HCT116 (cell line): ENCODE results near the gene LRRC3B. TPM values are rescaled to one million over a fixed set of nuclear protein-coding genes. Genes with fewer than 3 reads are reported as not detected.

ENCODE experiments used
- ATAC-seq: fragments of 200-7000 bp; cut with Tn5 transposase; 2 replicates; pipeline ENCODE4 v1.9.1; 2020; ENCODE audit warnings: mild to moderate bottlenecking, moderate library complexity
- BruUV-seq: library from RNA; stranded (reverse); fragments of 400-500 nt; replicated peaks from 2 replicates; lab custom pipeline; 2021; lab: Mats Ljungman, UMichigan
- CTCF ChIA-PET: fragments of 300-600 bp; sonication (Branson Sonifier 250); formaldehyde crosslinking; loops from one replicate; lab custom pipeline; 2021; ENCODE audit warnings: antibody characterized with exemption; lab: Charles Lee
- POLR2A ChIA-PET: fragments of 300-600, 350-600 bp; sonication (Branson Sonifier 250); formaldehyde crosslinking; loops from one replicate; lab custom pipeline; 2021; ENCODE audit warnings: antibody characterized with exemption; lab: Charles Lee
- RAD21 ChIA-PET, 2 experiments: fragments of 300-600 bp; sonication (Branson Sonifier 250); formaldehyde crosslinking; loops; one replicate each; lab custom pipeline; 2023; ENCODE audit warnings: low total read pairs in 2 of 2; ENCODE audit not compliant: uncharacterized antibody in 2 of 2, unreplicated experiment in 2 of 2, low non-redundant PET in 1 of 2; lab: Charles Lee
- DNase-seq: peaks from one replicate; pipeline ENCODE4 v3.0.0-alpha.2; 2010; ENCODE audit warnings: low read depth, low spot score
- H2AFZ ChIP-seq: fragments of 200-600 bp; shearing (Covaris generic), sonication (generic); 2 replicates; pipeline ENCODE4 v1.6.1; 2017; ENCODE audit warnings: low read depth, mixed run types, mixed read lengths, antibody characterized with exemption, low read length; ENCODE audit not compliant: poor library complexity, severe bottlenecking
- H3K27ac ChIP-seq: 2 replicates; pipeline ENCODE4 v1.5.1; 2012; ENCODE audit warnings: low read depth, low read length
- H3K27me3 ChIP-seq: fragments of 200-600 bp; sonication (generic); 2 replicates; pipeline ENCODE4 v1.6.1; 2016; ENCODE audit warnings: mixed run types, low read length, mixed read lengths; ENCODE audit not compliant: insufficient read depth
- H3K36me3 ChIP-seq, 2 experiments: fragments of 200-500 bp in 1 of 2; fragments of 200-600 bp in 1 of 2; sonication (Bioruptor generic) in 1 of 2; sonication (generic) in 1 of 2; 2 replicates each; pipeline versions ENCODE4 v1.5.1 to v1.6.1; 2014 to 2016; ENCODE audit warnings: low read length in 2 of 2, inconsistent platforms in 1 of 2, mixed read lengths in 1 of 2, mixed run types in 1 of 2; ENCODE audit not compliant: insufficient read depth in 2 of 2, control insufficient read depth in 1 of 2
- H3K4me1 ChIP-seq, 2 experiments: fragments of 200-600 bp in 1 of 2; sonication (generic) in 1 of 2; 2 replicates each; pipeline versions ENCODE4 v1.5.1 to v1.6.1; 2012 to 2017; ENCODE audit warnings: low read length in 2 of 2, inconsistent platforms in 1 of 2, mild to moderate bottlenecking in 1 of 2, mixed read lengths in 1 of 2, mixed run types in 1 of 2, moderate library complexity in 1 of 2; ENCODE audit not compliant: insufficient read depth in 2 of 2, control insufficient read depth in 1 of 2
- H3K4me2 ChIP-seq: fragments of 200-600 bp; sonication (generic); 2 replicates; pipeline ENCODE4 v1.6.1; 2017; ENCODE audit warnings: mixed run types, low read length, mixed read lengths
- H3K4me3 ChIP-seq, 2 experiments: fragments of 200-600 bp in 1 of 2; sonication (generic) in 1 of 2; replicated peaks in 1 of 2; 2 replicates each; pipeline ENCODE4 v1.5.1; 2011 to 2016; ENCODE audit warnings: low read length in 2 of 2, control low read depth in 1 of 2, low read depth in 1 of 2, mild to moderate bottlenecking in 1 of 2, mixed read lengths in 1 of 2, mixed run types in 1 of 2
- H3K79me2 ChIP-seq: fragments of 200-600 bp; sonication (generic); 2 replicates; pipeline ENCODE4 v1.6.1; 2017; ENCODE audit warnings: mild to moderate bottlenecking, mixed run types, low read length, moderate library complexity, mixed read lengths; ENCODE audit not compliant: insufficient read depth
- H3K9ac ChIP-seq: fragments of 200-600 bp; sonication (generic); 2 replicates; pipeline ENCODE4 v1.6.1; 2016; ENCODE audit warnings: low read length, mixed read lengths
- H3K9me2 ChIP-seq: fragments of 200-600 bp; sonication (generic), shearing (Covaris generic); 2 replicates; pipeline ENCODE4 v1.6.1; 2017; ENCODE audit warnings: mixed run types, mild to moderate bottlenecking, moderate library complexity; ENCODE audit not compliant: insufficient read depth
- H3K9me3 ChIP-seq, 2 experiments: fragments of 200-500 bp in 1 of 2; fragments of 200-600 bp in 1 of 2; sonication (Bioruptor generic) in 1 of 2; sonication (generic) in 1 of 2; 2 replicates each; pipeline ENCODE4 v1.6.1; 2014 to 2017; ENCODE audit warnings: low read length in 2 of 2, mixed read lengths in 2 of 2, inconsistent platforms in 1 of 2, low read depth in 1 of 2, mild to moderate bottlenecking in 1 of 2, mixed run types in 1 of 2, moderate library complexity in 1 of 2; ENCODE audit not compliant: control insufficient read depth in 1 of 2, insufficient read depth in 1 of 2
- H4K20me1 ChIP-seq: fragments of 200-600 bp; sonication (generic), shearing (Covaris generic); 2 replicates; pipeline ENCODE4 v1.6.1; 2017; ENCODE audit warnings: mixed run types, mild to moderate bottlenecking, moderate library complexity; ENCODE audit not compliant: insufficient read depth
- CBX3 ChIP-seq: IDR thresholded peaks from 2 replicates; pipeline ENCODE4 v1.6.1; 2012; ENCODE audit warnings: low read depth
- EGR1 ChIP-seq: IDR thresholded peaks from 2 replicates; pipeline ENCODE4 v1.6.1; 2012; ENCODE audit warnings: low read depth
- EZH2phosphoT487 ChIP-seq: fragments of 200-600 bp; IDR thresholded peaks from 2 replicates; pipeline ENCODE4 v1.6.1; 2018; ENCODE audit warnings: antibody characterized with exemption, borderline replicate concordance
- FOSL1 ChIP-seq: IDR thresholded peaks from 2 replicates; pipeline ENCODE4 v1.6.1; 2012; ENCODE audit warnings: low read depth
- JUND ChIP-seq: IDR thresholded peaks from 2 replicates; pipeline ENCODE4 v1.6.1; 2012
- POLR2A ChIP-seq: IDR thresholded peaks from 2 replicates; pipeline ENCODE4 v1.7.0; 2011; ENCODE audit warnings: borderline replicate concordance; ENCODE audit not compliant: insufficient read depth, insufficient read length; ENCODE audit errors: extremely low read depth
- POLR2AphosphoS5 ChIP-seq: IDR thresholded peaks from 2 replicates; pipeline ENCODE4 v1.6.1; 2011; ENCODE audit warnings: mild to moderate bottlenecking, low read depth, low read length, moderate library complexity
- RAD21 ChIP-seq: IDR thresholded peaks from 2 replicates; pipeline ENCODE4 v1.6.1; 2012; ENCODE audit warnings: low read depth, mild to moderate bottlenecking
- SP1 ChIP-seq: IDR thresholded peaks from 2 replicates; pipeline ENCODE4 v1.6.1; 2012; ENCODE audit warnings: low read depth
- SRF ChIP-seq: IDR thresholded peaks from 2 replicates; pipeline ENCODE4 v1.6.1; 2012; ENCODE audit warnings: low read depth
- ZBTB33 ChIP-seq: IDR thresholded peaks from 2 replicates; pipeline ENCODE4 v1.6.1; 2011; ENCODE audit warnings: mild to moderate bottlenecking, low read length, moderate library complexity; ENCODE audit not compliant: insufficient replicate concordance; ENCODE audit errors: extremely low read depth
- ZFX ChIP-seq: fragments of 450-650 bp; IDR thresholded peaks from 2 replicates; pipeline ENCODE4 v1.6.1; 2017
- ZNF274 ChIP-seq: fragments of 200-500 bp; sonication (Bioruptor generic); IDR thresholded peaks from 2 replicates; pipeline ENCODE4 v1.6.1; 2014; ENCODE audit warnings: mild to moderate bottlenecking, low read depth, low read length, inconsistent platforms
- intact Hi-C: fragments of 100-400 bp; cut with micrococcal nuclease; formaldehyde crosslinking; loops from 2 replicates; pipeline ENCODE4 v1.10.0; 2022
- total RNA-seq: library from RNA; stranded (reverse); gene quantifications from one replicate; pipeline ENCODE4 v1.2.1, GENCODE V29; 2021; ENCODE audit not compliant: unreplicated experiment
- TF ChIP-seq, protein P1 (sequence below), 3 experiments: fragments of 200-600 bp in 1 of 3; sonication (generic) in 1 of 3; IDR thresholded peaks in 2 of 3; conservative IDR thresholded peaks in 1 of 3; 2 replicates each; pipeline ENCODE4 v1.5.1; 2012 to 2017; ENCODE audit warnings: low read depth in 2 of 3, low read length in 2 of 3, antibody characterized with exemption in 1 of 3, borderline replicate concordance in 1 of 3, control low read depth in 1 of 3, mild to moderate bottlenecking in 1 of 3, mixed read lengths in 1 of 3, mixed run types in 1 of 3, moderate library complexity in 1 of 3; ENCODE audit not compliant: insufficient read depth in 1 of 3
- TF ChIP-seq, protein P2 (sequence below): IDR thresholded peaks from 2 replicates; pipeline ENCODE4 v1.6.1; 2012

LRRC3B gene
- total RNA-seq, 1 experiment from 2014 or later = not detected

DNA sequence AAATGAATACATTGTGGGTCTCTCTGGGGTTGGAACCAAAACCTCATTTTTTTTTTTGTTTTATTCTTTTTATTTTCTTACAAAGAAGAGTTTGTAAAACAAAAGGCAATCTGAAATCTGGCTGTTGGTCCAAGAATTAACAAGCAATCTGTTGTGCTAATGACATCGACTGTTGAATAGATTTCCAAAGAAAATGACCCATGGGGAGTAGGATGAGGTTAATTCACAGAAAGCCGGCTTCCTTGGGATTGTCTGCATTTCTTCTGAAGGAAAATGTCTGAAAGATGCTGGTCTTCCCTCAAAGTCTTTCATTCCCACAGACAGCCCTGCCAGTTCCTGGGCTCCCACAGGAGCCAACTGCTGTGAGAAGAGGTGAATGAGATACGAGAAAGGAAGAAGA is 92.9 kb downstream of the LRRC3B start:
- RAD21 ChIA-PET = no interaction called here
- no TSS peak for BruUV-seq
- TF ChIP-seq ZFX (no peak), POLR2A (no peak), ZBTB33 (no peak), FOSL1 (no peak), SP1 (no peak)
- TF ChIP-seq, all 23 proteins: peak for 0
- Histone ChIP-seq H3K27ac (no peak overlapping the region), H3K4me2 (no peak overlapping the region), H2AFZ (no peak overlapping the region), H3K4me1 (no peaks in the 10 kb centered on the region), H3K9me3 (no peaks in the 10 kb centered on the region; a peak in 1 of 4 replicates), H3K9me2 (no peaks in the 10 kb centered on the region), H3K4me3 (no peak overlapping the region), H4K20me1 (no peaks in the 10 kb centered on the region), H3K36me3 (no peaks in the 10 kb centered on the region), H3K9ac (no peak overlapping the region), H3K79me2 (no peaks in the 10 kb centered on the region), H3K27me3 (no peaks in the 10 kb centered on the region)
- ATAC-seq (no peak), DNase-seq (no peak)
- ChIA-PET POLR2A (no interaction called here), CTCF (no interaction called here)
- intact Hi-C loops = no loop called here

DNA sequence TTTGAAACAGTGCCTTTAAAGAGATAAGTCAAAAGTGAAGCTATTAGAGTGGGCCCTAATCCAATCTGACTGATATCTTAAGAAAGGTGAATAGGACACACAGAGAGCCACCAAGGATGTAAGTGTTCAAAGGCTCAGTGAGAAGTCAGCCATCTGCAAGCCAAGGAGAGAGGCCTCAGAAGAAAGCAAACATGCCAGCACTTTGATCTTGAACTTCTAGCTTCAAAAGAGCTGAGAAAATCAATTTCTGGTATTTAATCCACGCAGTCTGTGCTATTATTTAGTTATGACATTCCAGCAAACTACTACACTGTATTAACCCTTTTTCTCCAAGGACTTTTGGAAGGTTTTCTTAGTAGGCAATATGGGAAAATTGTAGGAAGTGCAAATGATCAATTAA is 95.7 kb downstream of the LRRC3B start:
- DNase-seq = no peak
- Histone ChIP-seq H3K4me3 (no peak overlapping the region), H2AFZ (no peak overlapping the region), H3K9me3 (no peaks in the 10 kb centered on the region; a peak in 1 of 4 replicates), H4K20me1 (no peaks in the 10 kb centered on the region), H3K4me2 (no peak overlapping the region), H3K27ac (no peak overlapping the region), H3K79me2 (no peaks in the 10 kb centered on the region), H3K4me1 (no peaks in the 10 kb centered on the region), H3K36me3 (no peaks in the 10 kb centered on the region), H3K9ac (no peak overlapping the region), H3K27me3 (no peaks in the 10 kb centered on the region), H3K9me2 (no peaks in the 10 kb centered on the region)
- POLR2A ChIA-PET = no interaction called here
- BruUV-seq = no TSS peak
- no peak for ATAC-seq
- CTCF ChIA-PET = no interaction called here
- intact Hi-C loops = no loop called here
- TF ChIP-seq ZNF274 = no peak
- no peak for TF ChIP-seq ZBTB33
- no peak for TF ChIP-seq CBX3
- TF ChIP-seq JUND = no peak
- no peak for TF ChIP-seq EGR1
- TF ChIP-seq POLR2A = no peak
- TF ChIP-seq SRF = no peak
- no peak for TF ChIP-seq RAD21
- TF ChIP-seq, protein P1, sequence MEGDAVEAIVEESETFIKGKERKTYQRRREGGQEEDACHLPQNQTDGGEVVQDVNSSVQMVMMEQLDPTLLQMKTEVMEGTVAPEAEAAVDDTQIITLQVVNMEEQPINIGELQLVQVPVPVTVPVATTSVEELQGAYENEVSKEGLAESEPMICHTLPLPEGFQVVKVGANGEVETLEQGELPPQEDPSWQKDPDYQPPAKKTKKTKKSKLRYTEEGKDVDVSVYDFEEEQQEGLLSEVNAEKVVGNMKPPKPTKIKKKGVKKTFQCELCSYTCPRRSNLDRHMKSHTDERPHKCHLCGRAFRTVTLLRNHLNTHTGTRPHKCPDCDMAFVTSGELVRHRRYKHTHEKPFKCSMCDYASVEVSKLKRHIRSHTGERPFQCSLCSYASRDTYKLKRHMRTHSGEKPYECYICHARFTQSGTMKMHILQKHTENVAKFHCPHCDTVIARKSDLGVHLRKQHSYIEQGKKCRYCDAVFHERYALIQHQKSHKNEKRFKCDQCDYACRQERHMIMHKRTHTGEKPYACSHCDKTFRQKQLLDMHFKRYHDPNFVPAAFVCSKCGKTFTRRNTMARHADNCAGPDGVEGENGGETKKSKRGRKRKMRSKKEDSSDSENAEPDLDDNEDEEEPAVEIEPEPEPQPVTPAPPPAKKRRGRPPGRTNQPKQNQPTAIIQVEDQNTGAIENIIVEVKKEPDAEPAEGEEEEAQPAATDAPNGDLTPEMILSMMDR (IDR thresholded peaks at IDR 0.05 in 2 of 3, conservative IDR thresholded peaks at IDR 0.05 in 1 of 3; ENCODE audit: borderline replicate concordance in 1 of 3, insufficient read depth in 1 of 3, low read depth in 2 of 3, low read length in 2 of 3) = no peak
- no peak for TF ChIP-seq POLR2AphosphoS5
- TF ChIP-seq EZH2phosphoT487 = no peak
- TF ChIP-seq, protein P2, sequence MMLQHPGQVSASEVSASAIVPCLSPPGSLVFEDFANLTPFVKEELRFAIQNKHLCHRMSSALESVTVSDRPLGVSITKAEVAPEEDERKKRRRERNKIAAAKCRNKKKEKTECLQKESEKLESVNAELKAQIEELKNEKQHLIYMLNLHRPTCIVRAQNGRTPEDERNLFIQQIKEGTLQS = no peak
- RAD21 ChIA-PET = no interaction called here
